Measurements from ENCODE around the gene SMIM12. TPM values are rescaled to one million over a fixed set of nuclear protein-coding genes. Genes with fewer than 3 reads are reported as not detected.
A peak's percentile ranks its signal among the peaks of the same experiment; 100 is the strongest.

SMIM12 gene
- total RNA-seq, 1 experiment from 2014 or later = 19.2 TPM

DNA sequence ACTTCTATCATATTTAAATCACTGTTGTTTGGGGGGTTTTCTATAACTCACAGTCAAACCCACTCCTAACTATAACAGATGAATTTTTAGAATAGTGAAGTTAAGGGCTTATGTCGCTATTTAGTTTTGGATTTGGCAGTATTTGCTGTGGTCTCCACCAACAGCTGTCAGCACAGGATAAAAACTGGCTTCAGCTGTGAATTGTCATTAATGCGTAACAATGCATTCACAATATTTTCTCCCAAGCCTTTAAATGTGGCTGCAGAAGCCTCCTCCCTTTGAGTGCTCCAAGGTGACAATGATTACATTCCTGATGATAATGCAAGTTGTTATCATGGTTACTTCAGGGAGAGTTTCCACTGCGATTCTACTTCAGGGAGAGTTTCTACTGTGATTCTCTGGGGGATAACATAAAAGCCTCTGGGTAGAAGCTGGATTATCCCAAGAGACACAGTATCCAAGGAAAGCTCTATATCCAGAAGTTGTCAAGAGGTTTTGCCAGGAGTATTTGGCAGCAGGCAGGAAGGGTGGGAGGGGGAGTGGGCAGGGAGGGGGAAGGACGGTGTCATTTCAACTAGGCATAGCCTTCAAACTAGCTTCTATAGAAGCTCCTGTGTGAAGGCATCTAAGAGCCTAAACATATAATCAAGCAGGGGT lies 14.9 kb upstream of the SMIM12 start:
- DNase-seq (ENCODE audit: extremely low read depth, low read depth) = no peak

- DNase-seq (ENCODE audit: extremely low read depth, low read depth) = no peak
These were observed 12.6 kb upstream of the SMIM12 start for GRCh38 chr1:34872133-34872503.

DNA sequence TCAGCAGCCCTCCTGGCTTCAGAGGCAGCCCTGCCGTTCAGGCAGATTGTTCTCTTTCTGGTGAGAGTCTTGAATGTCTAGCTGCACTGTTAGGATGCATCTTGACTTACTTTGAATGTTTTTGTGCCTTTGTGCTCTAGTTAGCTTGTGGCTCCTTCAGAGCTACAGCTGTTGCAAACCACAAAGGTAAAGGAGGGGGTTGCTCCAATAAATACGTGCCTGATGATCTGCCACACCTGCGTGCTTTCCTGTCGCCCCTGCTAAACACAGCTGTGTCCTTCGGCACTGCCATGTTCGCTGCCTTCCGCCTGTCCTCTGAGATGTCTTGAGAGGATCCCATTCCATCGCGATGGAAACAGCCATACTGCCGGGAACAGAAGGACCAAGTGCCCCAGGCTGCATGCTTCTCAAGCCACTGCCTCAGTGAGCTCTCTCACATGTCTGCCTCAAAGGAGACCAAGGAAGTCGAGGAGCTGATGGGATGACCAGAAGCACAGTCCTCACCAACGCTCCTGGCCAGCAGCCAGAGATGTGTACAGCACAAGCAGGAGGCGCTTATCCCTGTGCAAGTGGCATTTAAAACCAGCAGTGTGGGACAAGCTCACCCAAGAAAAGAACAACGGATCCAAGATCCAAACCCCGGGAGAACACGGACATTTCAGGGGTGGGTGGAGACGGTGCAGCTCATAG lies 12.0 kb upstream of the SMIM12 start:
- no peak for DNase-seq (ENCODE audit: extremely low read depth, low read depth)

DNA sequence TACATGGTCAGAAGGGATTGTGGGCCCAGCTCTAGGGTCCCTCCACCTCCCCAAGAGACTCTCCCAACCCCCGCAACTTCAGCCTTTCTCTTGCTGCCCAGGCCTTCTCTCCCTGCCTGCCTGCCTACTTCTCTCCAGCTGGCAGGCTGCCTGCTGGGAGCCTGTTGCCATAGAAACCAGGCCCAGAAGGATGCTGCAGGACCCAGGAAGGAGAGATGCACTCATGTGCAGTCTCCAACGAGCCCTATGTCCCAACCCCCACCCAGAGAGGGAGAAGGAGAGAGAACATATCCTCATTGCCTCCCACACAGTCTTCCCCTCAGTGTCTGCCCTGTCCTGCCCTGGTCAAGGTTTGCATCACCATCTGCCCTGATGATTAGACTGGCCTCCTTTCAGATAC lies 10.8 kb upstream of the SMIM12 start:
- no peak for DNase-seq (ENCODE audit: extremely low read depth, low read depth)

DNA sequence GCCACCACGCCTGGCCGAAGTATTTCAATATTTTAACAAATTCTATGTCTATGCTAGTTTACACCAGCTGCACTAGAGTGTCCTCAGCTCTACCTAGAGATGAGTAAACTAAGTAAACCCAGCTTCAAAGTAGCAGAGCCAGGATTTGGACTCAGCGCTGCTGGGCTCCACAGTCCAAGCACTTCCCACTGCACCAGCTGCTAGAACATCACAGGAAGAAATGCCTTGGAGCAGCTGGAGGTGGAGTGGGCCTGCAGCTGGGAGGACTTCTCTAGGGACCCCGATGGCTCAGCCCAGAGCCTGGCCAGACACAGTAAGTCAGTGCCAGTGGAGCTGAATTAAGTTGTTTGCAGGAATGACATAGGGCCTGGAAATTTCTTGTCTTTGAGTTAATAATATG lies 10.2 kb upstream of the SMIM12 start:
- DNase-seq (ENCODE audit: extremely low read depth, low read depth) = no peak

DNA sequence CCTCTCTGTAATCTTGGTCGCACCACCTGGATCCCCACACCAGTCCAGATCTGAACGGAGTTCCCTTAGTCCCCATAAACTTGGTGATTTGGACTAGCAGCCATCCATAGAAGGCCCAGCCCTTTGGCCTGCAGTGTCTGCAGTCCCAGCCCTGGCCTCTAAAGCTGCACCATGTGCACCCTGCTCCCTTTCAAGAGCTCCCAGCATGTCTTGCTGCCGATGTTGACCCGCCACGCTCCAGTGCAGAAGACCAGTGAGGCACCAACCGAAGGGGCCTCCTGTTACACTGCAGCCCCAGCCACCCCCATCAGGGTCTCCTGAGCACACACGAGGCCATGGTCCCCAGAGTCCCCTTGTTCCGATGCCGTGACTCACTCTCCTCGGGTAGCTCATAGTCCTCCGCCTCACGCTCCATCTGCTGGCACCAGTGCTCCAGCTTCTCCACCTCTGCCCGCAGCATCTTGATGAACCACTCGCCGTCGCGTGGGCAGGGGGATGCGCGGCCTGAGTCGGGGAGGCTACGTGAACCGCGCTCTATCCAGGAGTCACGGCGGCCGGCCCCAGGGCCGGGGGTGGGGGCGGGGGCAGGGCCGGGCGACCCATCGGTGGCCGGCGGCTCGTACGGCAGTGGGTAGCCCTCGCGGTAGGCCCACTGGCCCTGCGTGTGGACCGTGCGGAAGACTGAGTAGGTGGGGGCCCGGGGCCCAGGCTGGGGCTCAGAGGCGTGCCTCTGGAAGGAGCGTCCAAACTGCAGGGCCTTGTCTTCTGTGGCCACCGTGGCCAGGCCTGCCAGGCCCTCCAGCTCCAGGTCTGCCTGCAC lies 8.9 kb upstream of the SMIM12 start:
- DNase-seq (ENCODE audit: extremely low read depth, low read depth) = no peak

DNA sequence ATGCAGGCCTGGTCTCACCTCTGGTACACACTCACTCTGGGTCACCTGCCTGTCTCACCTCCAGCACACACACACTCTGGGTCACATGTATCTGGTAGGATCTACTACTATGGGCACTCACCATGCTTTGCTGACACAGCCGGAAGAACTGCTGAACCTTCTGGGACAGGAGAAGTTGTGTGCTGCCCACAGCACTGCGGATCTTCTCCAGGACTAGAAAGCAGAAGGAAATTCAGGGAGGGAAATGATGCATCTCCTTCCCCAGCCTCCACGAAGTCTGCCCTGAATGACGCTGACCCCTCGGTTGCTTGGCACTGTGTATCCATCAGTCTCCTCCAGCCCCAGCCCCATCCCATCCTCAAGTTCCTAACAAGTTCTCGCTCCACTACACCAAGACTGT lies 7.9 kb upstream of the SMIM12 start:
- DNase-seq (ENCODE audit: extremely low read depth, low read depth) = no peak

DNA sequence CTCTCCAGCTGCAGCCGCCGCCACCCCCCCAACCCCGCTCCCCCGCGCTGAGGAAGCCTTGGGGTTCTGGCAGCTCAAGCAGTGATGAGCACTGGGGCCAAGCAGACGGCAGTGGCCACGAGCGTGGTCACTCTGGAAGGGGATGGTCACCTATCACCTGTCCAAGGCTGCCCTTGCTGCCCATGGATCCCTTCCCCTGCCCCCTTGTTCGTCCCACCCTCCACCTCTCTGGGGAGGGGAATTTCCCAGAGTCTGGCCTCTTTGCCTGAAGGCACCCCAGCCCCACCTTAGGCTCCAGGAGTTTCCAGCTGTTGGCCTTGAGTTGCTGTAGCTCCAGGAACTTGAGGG lies 7.2 kb upstream of the SMIM12 start:
- no peak for DNase-seq (ENCODE audit: extremely low read depth, low read depth)

GRCh38 chr1:34865981-34866761 lies 6.6 kb upstream of the SMIM12 start:
- peak; percentile 51 for DNase-seq (ENCODE audit: extremely low read depth, low read depth)

GRCh38 chr1:34865573-34865972 lies 6.0 kb upstream of the SMIM12 start:
- no peak for DNase-seq (ENCODE audit: extremely low read depth, low read depth)

DNA sequence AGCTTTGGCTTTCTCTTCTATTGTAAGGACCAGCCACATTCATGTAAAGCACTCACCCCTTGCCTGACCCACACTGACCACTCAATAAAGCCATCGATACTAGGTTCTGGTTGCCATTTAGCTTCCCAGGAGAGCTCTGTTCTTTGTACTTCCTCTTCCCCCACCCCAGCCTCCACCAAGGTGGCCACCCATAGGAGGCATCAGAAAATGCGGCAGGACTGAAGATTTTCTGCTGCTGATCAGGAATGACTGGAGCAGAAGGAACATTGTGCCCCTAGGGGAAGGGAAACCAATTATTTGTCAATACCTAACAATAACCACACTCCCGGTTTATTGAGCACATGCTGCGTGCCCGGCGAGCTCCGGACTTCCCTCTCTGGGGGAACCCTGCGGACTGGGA lies 5.2 kb upstream of the SMIM12 start:
- DNase-seq (ENCODE audit: extremely low read depth, low read depth) = no peak

DNA sequence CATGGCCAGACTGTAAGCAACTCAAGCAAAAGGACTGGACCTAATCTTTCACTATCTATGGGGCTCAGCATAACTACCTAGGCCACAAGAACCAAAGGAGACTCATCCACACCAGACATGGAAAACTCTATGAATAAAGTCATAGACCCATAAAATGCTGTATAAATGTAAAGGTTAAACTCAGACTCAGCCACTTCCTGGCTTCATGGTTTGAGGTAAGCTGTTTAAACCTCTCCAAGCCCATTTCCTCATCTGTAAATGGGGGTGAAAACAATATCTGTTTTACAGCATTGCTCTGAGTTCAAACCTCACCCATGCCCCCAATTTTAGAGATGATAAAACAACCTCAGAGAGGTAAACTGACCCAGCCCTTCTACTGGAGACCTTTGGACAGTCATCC lies 4.0 kb upstream of the SMIM12 start:
- DNase-seq (ENCODE audit: extremely low read depth, low read depth) = no peak

DNA sequence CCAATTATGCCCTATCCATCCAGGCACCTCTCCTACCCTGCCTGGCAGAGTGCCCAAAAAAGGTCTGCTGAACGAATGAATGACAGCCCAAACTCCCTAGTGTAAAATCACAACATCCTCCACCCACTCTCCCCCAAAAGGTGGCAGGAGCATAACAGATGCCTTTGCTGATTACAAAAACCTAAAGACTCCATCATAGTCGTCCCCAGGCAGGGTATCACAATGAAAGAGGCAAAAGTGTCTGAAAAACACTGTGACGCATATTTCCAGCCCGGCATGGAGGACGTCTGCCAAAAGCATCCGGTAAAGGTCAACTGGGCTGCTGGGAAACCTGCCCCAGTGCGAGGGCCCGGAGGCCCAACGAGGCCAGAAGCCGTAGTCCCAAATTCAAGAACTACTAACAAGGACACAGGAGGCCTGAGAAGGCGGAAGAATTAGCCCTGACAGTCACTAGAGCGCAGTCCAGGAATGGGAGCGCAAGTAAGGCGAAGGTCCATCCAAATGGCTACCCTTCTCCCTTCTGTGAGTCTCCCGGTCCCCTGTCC lies 576 bp downstream of the SMIM12 start:
- DNase-seq (ENCODE audit: extremely low read depth, low read depth) = no peak

DNA sequence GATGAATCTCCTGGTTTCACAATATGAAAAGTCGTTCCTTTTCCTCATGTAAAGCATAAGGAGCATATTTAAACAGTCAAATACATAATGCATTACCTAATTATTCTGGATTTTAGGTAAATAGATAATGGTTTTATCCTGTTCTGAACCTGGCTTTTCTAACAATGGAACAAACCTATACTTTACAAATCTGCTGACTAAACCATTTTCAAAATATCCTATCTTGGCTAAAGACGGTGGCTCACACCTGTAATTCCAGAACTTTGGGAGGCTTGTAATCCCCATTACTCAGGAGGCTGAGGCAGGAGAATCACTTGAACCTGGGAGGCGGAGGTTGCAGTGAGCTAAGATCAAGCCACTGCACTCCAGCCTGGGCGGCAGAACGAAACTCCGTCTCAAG lies 2.9 kb downstream of the SMIM12 start:
- DNase-seq (ENCODE audit: extremely low read depth, low read depth) = no peak

DNA sequence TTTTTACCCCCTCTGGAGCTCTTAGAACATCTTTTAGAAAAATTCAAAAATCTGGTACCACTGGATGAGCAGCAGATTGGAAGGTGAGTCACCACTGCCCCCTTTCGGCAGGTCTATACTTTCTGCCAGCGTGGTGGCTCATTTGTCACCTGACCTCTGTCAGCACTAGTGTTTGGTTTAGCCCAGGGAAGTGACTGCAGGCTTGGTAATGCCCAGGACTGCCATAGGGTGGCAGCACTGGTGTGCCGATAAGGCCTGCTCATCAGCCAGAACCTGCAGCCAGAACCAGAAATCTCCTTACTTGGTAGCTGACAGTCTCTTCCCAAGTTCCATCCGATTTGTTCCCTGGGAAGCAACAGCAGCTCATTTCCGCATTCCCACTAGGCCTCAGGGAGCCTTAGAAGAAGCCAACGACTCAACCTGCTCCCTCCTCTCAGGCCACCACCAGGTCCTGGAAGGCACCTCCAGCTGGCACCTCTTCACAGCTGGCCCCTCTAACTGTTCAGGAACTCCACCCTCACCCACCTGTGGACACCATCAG lies 6.8 kb downstream of the SMIM12 start:
- DNase-seq (ENCODE audit: extremely low read depth, low read depth) = peak; percentile 90

DNA sequence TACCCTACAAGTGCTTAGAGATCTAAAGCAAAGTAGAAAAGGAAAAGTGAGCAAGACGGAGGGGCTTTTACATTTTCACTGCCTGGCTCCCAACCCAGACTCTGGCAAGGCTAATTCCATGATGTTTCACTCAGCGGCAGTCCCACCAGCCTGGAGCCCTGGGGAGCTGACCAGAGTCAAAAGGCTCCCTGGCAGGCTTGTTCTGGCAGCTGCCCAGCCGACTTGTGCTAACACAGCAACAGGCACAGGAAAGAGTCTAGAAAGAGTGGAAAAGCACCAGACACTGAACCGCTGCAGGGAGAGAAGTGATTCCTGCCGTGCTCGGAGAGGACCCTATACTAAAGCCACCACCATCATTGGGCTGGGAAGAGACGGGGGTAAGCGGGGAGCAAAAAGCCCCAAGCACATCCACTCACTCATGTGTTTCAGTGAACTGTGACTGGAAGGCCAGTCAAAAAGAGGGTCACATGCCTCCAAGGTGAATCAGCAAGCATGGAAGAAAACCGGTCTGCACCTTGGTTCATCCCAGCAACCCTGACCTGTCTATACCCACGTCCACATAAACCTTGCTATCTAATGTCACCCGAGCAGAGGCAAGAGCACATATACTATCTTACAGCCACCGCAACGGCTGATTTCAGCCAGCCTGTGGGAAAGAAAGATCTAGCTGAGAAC lies 8.0 kb downstream of the SMIM12 start:
- DNase-seq (ENCODE audit: extremely low read depth, low read depth) = no peak

DNA sequence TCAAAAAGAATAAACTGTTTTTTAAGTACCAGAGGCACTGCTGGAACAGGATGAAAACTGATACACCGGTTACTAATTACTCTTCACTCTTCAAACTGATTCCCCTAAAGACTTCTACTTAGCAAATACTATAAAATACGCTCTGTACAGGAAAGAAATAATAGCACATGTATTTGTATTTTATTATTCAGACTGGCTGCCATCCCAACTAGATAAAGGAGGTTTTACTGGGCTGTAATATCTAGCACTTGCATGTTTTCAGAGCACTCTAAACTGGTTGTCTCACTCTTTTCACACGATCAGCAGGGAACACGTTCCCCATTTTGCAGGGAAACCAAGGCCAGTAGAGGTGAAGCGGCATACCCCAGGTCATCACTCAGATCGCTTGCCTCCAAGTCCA lies 9.2 kb downstream of the SMIM12 start:
- DNase-seq (ENCODE audit: extremely low read depth, low read depth) = no peak

GRCh38 chr1:34847094-34847493 lies 12.5 kb downstream of the SMIM12 start:
- DNase-seq (ENCODE audit: extremely low read depth, low read depth) = no peak

DNA sequence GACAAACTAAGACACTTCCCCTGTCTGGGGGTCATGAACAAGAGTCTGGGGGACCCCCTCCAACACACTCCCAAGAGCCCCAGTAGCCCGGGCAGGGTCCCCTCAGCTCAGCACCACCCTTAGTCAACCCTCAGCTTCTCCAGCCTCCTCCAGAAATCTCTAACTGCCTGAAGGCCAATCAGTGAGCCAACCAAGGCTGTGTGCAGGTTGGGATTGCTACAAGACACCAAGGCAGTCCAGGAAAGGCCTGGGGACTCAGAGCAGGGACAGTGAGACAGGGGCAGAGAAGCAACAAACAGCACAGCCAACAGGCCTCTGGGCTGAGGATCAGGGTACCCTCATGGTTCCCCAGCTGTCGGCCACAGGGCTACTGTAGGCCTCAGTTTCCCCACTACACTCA lies 13.3 kb downstream of the SMIM12 start:
- no peak for DNase-seq (ENCODE audit: extremely low read depth, low read depth)
